Fibroblast of skin of abdomen (primary cell): Measurements from ENCODE around the gene MAD1L1.
A peak's percentile ranks its signal among the peaks of the same experiment; 100 is the strongest.
"Not testable (repeated sequence)": the region's sequence is repeated elsewhere in the genome, so short reads cannot be mapped to it uniquely, and the experiment has no call there.

Source experiments
- DNase-seq: peaks from one replicate; pipeline ENCODE4 v3.0.0-alpha.2; 2013

The MAD1L1 gene

DNA sequence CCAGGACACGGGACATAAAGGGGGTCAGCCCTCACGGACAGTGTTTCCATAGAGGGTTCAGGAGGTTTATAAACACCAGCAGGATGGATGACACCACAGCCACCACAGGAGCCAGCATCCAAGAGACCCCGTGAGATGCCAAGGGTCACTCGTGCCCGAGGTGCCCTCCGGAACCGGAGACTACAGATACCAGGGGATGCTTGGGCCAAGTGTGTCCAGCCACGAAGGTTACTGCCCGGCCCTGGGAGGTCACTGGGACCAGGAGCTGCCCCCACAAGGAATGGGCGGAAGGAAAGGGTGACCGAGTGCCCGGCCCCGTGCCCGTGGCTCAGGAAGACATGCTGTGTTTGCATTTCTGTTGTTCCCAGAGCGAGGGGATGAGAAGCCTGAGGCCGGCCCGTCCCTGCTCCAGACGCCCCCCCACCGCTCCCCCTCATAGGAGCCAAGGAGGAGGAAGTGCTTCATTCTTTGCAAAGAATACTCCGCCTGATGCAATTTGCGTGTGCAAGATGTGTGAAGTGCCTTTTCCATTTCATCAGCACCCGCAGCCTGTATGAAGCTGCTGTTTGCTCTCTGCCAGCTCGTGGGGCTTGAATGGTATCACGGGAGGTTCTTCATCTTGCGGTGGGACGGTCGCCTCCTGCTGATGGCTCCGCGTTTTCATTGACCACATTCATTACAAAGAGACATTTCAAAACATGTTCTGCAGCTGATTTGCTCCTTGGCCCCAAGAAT is 386.2 kb downstream of the MAD1L1 start:
- peak; percentile 61 for DNase-seq

DNA sequence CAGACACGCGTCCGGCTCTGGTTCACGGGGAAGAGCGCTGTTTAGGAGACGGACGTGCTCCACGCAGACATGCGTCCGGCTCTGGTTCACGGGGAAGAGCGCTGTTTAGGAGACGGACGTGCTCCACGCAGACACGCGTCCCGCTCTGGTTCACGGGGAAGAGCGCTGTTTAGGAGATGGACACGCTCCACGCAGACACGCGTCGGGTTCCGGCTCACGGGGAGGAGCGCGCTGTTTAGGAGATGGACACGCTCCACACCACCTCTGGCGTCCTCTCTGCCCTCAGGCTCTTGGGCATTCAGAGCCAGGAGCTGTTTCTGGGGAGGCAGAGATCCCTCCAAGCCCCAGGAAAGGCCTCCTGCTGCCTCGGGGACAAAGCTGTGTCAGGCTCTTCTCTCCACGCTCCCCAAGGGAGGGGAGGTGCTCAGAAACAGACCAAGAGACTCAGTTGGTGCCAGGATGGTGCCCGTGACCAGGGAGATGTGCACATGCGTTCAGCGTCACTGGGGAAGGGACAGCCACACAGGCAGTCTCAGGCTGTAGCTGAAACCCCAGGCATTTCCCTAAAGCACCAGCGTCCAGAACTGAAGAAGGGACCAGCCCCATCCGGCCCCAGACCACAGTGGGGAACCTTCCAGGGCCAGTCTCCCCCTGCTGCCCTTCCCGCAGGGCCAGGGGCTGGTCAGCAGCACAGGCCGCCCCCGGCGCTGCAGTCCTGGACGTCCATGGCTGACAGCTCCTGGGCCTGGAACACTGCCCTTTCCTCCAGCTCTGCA is 387.0 kb downstream of the MAD1L1 start:
- DNase-seq: no peak

DNA sequence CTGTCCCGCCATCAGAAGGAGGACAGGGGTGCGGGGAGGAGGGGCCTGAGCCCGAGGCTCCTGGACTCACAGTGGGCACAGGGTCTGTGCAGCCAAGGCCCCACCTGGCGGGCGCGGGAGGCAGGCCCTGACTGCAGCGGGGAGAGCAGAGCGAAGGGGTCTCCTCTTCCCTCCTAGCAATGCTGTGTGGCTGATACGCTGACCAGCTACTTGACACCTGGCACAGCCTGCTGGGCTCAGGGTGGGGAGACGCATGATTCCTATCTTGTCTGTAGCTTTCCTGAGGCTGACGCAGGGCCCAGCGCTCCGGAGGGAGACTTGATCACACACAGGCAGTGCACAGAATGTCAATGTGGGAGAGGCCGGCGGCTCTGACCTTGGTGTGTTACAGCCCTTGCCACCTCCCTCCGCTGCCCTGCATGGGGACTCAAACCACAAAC is 387.8 kb downstream of the MAD1L1 start:
- no peak for DNase-seq

DNA sequence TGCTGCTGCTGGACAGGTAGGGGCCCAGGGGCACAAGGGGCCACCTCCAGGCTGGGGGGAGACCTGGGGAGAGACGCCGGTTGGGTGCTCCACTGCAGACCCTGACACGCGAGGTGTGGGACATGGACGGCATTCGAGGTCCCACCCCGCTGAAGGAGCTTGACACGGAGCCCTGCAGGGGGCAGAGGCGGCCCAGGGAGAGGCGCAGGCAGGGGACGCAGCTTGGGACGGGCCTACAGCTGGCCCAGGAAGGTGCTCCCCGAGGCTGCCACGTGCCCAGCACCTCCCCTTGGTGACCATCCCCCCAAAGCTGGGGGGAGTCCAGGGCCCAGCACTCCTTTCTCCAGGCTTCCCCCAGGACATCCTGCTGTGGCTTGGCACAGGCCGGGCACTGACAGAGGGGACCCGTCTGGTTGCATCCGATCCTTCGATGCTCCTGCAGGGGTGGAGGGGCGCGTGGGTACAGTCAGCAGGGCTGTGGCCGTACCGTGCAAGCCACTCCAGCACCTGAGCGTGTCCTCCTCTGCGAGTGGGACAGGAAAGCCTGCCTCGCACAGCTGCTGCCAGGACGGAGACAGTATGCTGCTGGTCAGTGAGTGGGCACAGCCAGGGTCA is 388.3 kb downstream of the MAD1L1 start:
- no peak for DNase-seq

DNA sequence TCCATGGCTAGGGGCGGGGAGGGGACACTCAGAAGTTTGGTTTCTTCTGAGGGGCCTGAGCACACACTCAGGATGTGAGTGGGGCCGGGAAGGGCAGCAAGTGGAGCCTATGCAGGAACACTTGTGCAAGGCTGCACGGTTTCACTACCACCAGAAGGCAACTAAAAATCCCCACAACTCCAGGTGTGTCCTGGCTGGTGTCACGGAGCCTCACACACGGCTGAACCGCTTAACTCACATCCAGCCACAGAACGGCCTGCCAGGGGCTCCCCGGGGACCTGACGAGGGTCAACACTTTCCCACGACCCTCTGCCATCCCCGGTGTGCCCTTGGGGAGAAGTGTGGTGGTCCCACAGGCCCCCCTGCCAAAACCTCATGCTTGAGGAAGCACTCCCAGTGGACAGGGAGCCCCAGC is 388.8 kb downstream of the MAD1L1 start:
- DNase-seq: no peak

DNA sequence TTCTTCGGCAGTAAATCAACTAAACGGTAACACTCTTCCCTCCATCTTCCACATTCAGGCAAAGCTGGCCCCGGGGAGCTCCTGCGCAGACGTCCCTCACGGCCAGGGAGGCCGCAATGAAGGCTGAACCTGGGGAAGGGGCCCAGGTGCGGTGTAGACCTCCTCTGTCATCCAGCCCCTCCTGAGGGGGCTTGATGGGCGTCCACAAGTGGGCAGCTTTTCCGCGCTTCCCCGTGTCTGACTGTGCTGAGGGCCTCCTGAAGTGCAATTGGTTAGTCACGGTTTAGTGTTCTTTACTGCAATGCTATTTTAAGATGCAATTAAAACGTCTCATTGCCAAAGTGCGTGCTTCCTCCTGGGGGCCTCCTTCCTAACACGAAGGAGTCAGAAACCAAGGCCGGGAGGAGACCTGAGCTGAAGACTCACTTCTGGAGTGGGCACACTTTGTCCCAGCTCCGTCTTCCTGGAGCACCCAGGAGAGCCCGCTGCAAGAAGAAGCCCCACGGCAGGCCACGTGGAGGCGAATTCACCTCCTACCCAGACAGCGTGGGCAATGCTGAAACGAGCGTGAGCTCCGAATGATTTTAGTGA is 389.4 kb downstream of the MAD1L1 start:
- peak; percentile 83 for DNase-seq

DNA sequence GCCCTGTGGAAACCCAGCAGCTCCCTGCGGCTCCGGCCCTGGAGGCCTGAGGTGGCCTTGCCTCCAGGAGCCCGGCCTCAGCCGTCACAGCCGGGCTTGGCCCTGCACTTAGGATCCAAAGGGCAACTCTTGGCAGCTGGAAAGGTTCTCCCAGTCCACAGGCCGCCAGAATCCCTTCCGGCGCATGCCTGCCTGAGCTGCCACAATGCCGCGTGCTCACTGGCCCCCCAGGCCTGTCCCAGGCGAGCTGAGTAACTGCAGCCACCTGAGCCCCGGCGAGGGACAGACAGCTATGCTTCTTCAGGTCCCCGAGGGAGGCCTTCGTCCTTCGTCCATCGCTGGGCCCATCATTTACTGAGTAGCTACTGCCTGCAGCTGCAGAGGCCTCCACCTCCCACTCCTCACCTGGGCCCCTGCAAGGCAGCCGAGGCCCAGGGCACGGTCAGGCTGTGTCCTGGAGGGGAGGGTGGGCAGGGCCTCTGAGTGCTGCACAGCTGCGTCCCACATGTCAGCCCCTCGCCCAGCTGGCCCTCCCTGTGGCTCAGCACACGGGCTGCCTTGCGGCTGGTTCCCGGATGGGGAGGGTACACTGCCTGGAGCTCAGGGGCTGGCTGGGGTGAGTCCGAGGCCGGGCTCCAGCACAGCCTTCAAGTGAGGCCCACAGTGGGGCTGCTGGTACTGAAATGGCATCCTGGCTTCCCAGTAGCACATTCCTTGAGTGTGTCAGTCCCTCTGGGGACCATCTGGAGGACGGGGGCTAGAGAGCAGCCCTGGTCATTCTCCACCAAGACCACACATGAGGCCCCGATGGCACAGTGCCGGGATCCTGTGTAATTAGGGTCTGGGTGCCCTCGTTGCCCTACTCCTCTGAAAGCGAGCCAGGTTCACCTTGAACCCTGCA is 390.2 kb downstream of the MAD1L1 start:
- DNase-seq: peak; percentile 65

DNA sequence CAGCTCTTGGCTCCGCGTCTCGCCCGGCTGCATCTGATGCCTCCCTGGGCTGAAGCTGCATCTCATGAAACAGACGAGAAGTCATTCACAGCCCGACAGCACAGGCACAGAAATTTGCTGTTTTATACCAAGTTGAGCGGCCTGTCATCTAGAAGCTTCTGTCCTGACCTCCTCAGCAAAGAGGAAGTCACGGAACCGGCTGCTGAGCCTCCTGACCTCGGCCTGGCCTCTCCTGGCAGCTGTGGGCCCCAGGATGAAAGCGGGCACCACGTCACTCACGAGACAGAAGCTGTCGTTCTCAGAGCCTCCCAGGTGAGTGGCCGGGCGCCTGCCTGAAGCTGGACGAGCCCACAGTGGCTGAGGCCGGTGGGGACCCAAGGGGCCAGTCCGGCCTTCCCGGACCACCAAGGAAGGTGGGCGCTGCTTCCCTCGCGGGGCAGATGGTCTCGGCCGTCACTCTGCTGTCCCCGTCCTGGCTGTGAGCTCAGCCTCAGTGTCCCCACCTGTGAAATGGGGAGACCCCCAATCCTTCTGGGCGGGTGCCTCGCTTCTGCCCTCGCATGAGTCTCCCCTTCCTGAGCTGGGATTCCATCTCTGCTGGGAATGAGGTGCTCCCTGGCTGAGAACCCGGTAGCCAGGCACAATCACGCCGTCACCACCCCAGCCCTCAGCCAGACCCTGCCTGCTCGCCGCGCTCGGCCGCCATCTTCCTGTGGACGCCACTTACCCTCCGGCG is 391.3 kb downstream of the MAD1L1 start:
- not testable (repeated sequence) for DNase-seq

DNA sequence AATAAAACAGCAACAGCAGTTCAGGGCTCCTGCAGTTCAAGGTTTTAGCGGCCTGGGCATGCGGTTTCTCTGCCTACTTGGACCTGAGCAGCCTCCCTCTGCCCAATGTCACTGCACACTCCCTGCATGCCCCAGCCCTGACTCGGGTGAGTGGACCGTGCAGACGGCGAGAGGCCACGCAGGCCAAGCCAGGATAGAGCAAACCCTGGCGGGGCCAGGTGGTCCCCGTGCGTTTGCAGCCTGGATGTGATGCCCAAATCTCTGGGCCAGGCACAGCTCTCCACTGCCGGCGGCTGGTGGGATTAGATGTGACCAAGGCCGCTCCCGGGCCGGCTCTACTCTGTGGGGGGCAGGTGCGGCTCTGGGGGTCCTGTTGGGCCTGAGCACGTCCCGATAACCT is 392.0 kb downstream of the MAD1L1 start:
- DNase-seq: not testable (repeated sequence)

DNA sequence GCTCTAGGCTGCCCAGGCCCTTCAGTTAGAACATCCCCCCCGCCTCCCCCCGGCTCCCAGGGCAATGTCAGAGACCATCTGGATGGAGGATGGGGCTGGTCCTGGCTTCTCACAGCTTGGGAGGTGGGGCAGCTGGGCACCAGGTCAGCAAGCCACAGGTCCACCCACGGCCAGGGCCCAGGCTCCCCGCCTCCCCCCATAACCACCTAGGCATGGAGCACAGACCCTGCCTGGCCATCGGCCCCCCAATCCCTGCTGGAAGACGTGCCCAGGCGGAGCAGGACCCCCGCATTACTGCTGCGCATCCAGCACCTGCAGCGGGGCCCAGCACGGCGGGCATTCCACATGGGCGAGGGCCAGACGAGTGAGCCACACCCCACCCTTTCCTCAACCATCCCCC is 393.0 kb downstream of the MAD1L1 start:
- DNase-seq: no peak

DNA sequence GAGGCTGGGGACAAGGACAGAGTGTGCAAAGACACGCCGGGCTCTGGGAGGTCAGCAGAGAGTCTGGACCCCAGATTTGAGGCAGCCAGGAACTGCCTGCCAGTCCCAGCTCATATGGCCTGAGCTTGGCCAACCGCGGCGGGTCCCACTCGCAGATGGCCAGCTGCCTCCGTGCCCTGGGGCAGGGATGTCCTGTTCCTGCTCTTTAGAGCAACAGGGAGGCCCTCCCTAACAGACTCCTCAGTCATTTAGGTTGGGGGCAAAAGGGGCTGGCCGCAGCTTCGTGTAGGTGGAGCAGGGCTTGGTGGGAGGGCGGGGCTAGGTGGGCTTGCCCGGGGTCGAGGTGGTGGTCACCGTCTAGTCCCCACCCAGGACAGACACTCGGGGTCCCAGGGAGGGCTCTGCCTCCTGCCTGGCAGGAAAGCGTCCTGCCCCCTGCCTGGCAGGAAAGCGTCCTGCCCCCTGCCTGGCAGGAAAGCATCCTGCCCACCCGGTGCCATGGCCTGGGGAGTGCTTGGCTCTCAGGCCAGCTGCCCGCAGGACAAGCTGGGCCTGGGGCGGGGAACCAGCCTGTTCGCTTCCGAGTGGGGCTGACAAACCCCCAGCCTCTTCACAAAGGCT is 393.7 kb downstream of the MAD1L1 start:
- not testable (repeated sequence) for DNase-seq

DNA sequence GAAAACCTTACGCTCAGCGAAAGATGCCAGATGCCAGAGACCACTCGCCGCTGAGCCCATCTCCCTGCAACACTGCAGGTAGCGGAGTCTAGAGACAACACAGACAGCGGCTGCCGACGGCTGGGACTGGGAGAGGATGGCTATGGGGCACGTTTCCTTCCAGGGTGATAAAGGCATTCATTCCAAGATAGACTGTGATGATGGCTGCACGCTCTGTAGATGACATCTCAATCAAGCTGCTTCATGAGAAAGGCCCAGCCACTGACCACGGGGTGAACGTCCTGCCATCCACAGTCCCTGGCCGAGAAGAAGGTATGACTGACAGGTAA is 394.2 kb downstream of the MAD1L1 start:
- DNase-seq: not testable (repeated sequence)

DNA sequence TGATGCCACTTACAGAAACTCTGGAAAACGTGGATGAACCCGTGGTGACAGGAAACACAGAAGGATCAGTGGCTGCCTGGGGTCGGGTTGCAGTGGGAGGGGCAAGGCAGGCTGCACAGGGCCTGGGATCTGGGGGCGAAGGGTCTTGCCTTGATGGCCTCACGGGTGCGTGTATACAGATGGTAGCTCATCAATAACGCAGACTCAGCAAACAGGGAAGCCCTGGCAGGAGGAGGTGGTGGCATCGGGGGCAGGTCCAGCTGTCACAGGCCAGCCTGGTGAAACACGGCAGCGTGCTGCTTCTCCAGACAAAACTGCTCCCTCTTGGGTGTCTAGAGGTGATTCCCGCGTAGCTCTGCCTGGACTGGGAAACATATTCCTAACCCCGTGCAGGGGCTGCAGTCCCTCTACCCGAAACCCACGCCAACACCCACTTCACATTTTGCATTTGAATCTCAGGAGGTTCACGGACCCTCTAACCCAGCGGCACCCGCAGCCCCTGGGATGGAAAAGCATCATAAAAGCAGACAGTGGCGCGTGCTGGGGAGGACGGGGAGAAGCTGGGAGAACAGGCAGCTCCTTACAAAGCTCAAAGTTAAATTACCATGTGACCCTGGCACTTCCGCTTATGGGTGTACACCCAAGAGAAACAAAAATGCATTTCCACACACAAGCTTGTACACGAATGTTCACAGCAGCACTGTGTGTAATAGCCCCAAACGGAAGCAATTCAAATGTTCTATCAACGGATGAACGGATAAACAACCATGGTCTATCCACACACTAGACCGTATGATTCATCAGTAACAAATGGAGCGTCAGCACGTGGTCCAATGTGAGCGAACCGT is 394.8 kb downstream of the MAD1L1 start:
- DNase-seq: peak; percentile 20

DNA sequence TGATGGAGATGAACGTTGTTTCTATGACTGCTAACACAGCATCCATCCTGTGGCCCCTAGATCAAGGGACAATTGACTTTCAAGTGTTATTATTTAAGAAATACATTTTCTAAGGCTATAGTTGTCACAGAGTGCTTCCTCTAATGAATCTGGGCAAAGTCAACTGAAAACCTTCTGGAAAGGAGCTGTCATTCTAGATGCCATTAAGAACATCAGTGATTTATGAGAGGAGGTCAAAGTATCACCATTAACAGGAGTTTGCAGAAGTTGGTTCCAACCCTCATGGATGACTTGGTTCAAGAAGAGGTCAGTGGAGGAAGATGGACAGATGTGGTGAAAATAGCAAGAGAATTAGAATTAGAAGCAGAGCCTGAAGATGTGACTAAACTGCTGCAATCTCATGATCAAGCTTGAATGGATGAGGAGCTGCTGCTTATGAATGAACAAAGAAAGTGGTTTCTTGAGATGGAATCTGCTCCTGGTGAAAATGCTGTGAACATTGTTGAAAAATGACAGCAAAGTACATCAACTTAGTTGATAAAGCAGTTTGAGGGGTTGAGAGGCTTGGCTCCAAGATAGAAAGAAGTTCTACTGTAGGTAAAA is 400.7 kb downstream of the MAD1L1 start:
- not testable (repeated sequence) for DNase-seq

DNA sequence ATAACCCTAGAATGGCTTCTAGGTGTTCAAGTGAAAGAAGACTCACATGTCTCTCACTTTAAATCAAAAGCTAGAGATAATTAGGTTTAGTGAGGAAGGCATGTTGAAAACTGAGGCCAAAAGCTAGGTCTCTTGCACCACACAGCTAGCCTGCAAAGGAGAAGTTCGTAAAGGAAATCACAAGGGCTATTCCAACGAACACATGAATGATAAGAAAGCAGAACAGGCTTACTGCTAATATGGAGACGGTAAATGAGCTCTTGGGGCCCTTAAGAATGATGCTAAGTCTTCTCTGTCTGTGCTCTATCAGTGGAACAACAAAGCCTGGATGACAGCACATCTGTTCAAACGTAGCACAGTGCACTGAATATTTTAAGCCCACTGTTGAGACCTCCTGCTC is 401.3 kb downstream of the MAD1L1 start:
- not testable (repeated sequence) for DNase-seq

DNA sequence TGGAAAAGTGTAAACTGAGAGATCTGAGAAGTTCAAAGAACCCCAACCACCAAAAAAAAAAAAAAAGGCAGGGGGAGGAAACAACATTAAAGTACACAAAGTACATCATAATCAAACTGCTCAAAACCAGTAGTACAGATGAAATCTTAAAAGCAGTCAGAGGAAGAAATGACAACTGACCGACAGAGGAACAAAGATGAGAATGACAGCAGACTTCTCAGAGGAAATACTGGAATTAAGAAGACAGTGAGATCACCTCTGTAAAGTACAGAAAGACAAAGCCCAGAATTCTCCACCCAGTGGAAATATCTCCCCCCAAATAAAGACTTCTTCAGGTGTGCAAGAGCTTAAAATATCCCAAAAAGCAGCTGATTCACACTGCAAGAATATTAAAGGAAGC is 403.1 kb downstream of the MAD1L1 start:
- not testable (repeated sequence) for DNase-seq

DNA sequence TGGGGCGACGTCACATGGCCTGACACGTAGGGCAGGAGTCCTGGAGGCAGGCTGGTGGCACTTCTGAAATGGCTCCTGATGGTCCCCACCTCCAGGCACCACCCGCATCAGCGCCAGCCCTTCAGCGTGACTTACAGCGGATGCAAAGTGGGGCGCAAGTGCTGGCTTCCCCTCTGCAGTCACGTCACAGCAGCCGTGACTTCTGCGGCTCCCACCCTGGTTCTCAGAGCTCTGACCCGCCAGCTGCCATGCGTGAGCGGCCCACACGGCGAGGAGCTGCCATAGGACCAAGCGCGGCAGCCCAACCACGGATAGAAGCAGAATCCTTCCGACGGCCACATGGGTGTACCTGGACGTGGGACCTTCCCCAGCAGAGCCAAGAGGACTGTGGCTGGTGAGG is 403.6 kb downstream of the MAD1L1 start:
- DNase-seq: no peak

DNA sequence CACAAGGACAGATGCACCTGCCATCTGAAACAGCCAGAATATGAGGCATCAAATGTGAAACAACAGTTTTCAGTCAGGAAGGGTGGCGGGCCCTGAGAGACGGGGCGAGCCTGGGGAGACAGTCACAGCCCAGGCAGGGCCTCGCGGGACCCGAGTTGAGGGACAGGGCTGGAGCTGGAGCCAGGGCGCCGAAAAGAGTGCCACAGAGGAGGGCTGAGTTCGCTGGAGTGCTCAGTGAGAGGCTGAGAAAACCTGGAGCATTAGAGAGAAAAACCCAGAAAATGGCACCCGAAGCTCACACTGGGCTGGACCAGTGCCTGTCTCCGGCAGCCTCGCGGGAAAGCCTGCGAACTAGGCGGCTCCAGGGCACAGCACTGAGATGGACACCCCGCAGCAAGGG is 404.6 kb downstream of the MAD1L1 start:
- DNase-seq: not testable (repeated sequence)

DNA sequence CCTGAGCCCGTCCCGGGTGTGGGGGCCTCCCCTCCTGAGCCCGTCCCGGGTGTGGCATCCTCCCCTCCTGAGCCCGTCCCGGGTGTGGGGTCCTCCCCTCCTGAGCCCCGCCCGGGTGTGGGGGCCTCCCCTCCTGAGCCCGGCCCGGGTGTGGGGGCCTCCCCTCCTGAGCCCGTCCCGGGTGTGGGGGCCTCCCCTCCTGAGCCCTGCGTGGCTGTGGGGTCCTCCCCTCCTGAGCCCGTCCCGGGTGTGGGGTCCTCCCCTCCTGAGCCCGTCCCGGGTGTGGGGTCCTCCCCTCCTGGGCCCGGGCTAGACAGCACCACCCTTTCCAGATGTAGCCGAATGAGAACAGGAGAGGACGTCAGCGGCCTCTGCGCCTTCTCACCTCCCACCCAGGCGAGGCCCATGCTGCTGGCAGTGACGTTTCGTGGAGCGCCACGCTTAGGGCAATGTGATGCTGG is 405.2 kb downstream of the MAD1L1 start:
- not testable (repeated sequence) for DNase-seq
